Measurements from ENCODE around the gene EMC8.

DNA sequence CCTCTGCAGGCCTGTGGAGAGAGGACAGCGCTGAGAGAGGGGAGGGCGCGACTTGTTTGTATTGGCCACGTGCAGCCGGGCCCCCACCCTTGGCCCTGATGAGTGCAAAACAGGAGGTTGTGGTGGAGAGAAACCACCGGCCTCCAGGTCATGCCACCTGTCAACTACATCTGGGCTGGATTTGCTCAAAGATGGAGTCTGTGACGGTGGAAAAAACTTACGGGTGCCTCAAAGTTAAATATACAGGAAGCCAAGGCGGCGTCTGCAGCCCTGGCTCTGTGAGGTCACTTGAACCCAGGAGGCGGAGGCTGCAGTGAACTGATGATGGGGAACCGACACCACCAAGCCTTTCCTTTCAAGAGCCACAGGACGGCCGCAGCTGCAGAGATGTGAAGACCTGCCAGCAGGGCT is 64.1 kb downstream of the EMC8 start:
- TF ChIP-seq CTCF (conservative IDR thresholded peaks at IDR 0.05) (no peak), EZH2 (IDR thresholded peaks at IDR 0.05; ENCODE audit: low read depth) (no peak)

Measured in PC-9 (cell line).